Loucy (cell line): Measurements from ENCODE around the gene LRRC10B.

Experiments
- CTCF ChIP-seq: fragments of 200-600 bp; sonication (generic); conservative IDR thresholded peaks from 2 replicates; pipeline ENCODE4 v1.5.1; 2014; ENCODE audit warnings: mild to moderate bottlenecking, antibody characterized with exemption, low read length
- EZH2phosphoT487 ChIP-seq: fragments of 200-600 bp; IDR thresholded peaks from 2 replicates; pipeline ENCODE4 v1.6.1; 2018; ENCODE audit warnings: antibody characterized with exemption, mild to moderate bottlenecking, moderate library complexity, borderline replicate concordance

- TF ChIP-seq CTCF (no peak), EZH2phosphoT487 (no peak)
Observed at GRCh38 chr11:61480994-61481335, 27.6 kb upstream of the LRRC10B start.
